ENCODE data around the gene ZNF784.

Gene ZNF784

GRCh38 chr19:55601084-55601483 lies 23.3 kb downstream of the ZNF784 start:
- Histone ChIP-seq H3K9me3 (ENCODE audit: control insufficient read depth, insufficient read depth, low read depth, low read length) (no peaks in the 10 kb centered on the region), H3K27ac (ENCODE audit: extremely low read depth, low read depth, low read length) (peak overlapping the region; percentile 66), H3K4me1 (ENCODE audit: control insufficient read depth, insufficient read depth, low read length) (peaks cover 3% of the 10 kb centered on the region; the same call in 1 of the 2 replicates), H3K36me3 (ENCODE audit: control insufficient read depth in 2 of 2, insufficient read depth in 1 of 2, low read length in 2 of 2) (peaks cover 10 to 13% of the 10 kb centered on the region in 2 experiments; a peak in 2 of 3 replicates), H3K4me3 (ENCODE audit: low read depth, low read length) (peak overlapping the region; percentile 97)
- ChIA-PET POLR2A (interaction anchor here (0.5 to 3.8 kb wide), 4 partner anchors 25 to 341 kb away, joined by 3 to 34 read pairs (median 10); partner anchors contain the start of genes KMT5C, ZNF628 and ZNF784), CTCF (interaction anchor here (0.9 to 2.9 kb wide), 2 partner anchors 97 to 134 kb away, joined by 3 to 8 read pairs; no protein-coding TSS in a partner anchor)
- no peak for TF ChIP-seq RBAK (tag by site-specific recombination; IDR thresholded peaks at IDR 0.05)
- TF ChIP-seq REPIN1 (tag by site-specific recombination; IDR thresholded peaks at IDR 0.05; ENCODE audit: low read depth): no peak
- TF ChIP-seq ZNF24 (tag by site-specific recombination; IDR thresholded peaks at IDR 0.05): no peak

- TF ChIP-seq KLF7 (tag by site-specific recombination; IDR thresholded peaks at IDR 0.05; ENCODE audit: borderline replicate concordance): no peak
- TF ChIP-seq ZNF335 (tag by site-specific recombination; conservative IDR thresholded peaks at IDR 0.05): peak; percentile 10; the same call in 1 of the 2 replicates
- no peak for TF ChIP-seq ZFP69B (tag by site-specific recombination; IDR thresholded peaks at IDR 0.05)
- no peak for TF ChIP-seq BCL11B (tag by site-specific recombination; IDR thresholded peaks at IDR 0.05; ENCODE audit: low read depth)
- no peak for TF ChIP-seq ZNF473 (tag by site-specific recombination; IDR thresholded peaks at IDR 0.05)
- no peak for TF ChIP-seq ZNF777 (tag by site-specific recombination; IDR thresholded peaks at IDR 0.05; ENCODE audit: borderline replicate concordance)
- TF ChIP-seq PRDM10 (tag by site-specific recombination; IDR thresholded peaks at IDR 0.05): peak; percentile 21; the same call in 1 of the 2 replicates
- TF ChIP-seq ZBTB10 (tag by site-specific recombination; IDR thresholded peaks at IDR 0.05): peak; percentile 76
- no peak for TF ChIP-seq ZSCAN30 (tag by site-specific recombination; IDR thresholded peaks at IDR 0.05)
- no peak for TF ChIP-seq EGR2 (tag by site-specific recombination; IDR thresholded peaks at IDR 0.05; ENCODE audit: low read depth)
- peak; percentile 38; the same call in 1 of the 2 replicates for TF ChIP-seq ZNF449 (tag by site-specific recombination; IDR thresholded peaks at IDR 0.05)
- no peak for TF ChIP-seq ZNF18 (tag by site-specific recombination; IDR thresholded peaks at IDR 0.05)
- no peak for TF ChIP-seq ZBTB17 (tag by site-specific recombination; IDR thresholded peaks at IDR 0.05)
- TF ChIP-seq SP2 (tag by site-specific recombination; IDR thresholded peaks at IDR 0.05): 0 out of 2 replicates have a peak, but pooled peaks have one; percentile 5
- TF ChIP-seq PATZ1 (tag by site-specific recombination; IDR thresholded peaks at IDR 0.05): peak; percentile 58
- Histone ChIP-seq H3K9me3 (ENCODE audit: control insufficient read depth, insufficient read depth, low read depth, low read length) (no peaks in the 10 kb centered on the region), H3K4me1 (ENCODE audit: control insufficient read depth, insufficient read depth, low read length) (peaks cover 3% of the 10 kb centered on the region; the same call in 1 of the 2 replicates), H3K36me3 (ENCODE audit: control insufficient read depth in 2 of 2, insufficient read depth in 1 of 2, low read length in 2 of 2) (peaks cover 10 to 17% of the 10 kb centered on the region in 2 experiments; a peak in 2 of 3 replicates), H3K27ac (ENCODE audit: extremely low read depth, low read depth, low read length) (peak overlapping the region; percentile 66), H3K4me3 (ENCODE audit: low read depth, low read length) (peak overlapping the region; percentile 97)
- CTCF ChIA-PET: interaction anchor here (2.9 kb wide), 1 partner anchor 133 kb away, joined by 8 read pairs; no protein-coding TSS in a partner anchor
- POLR2A ChIA-PET: interaction anchor here (0.5 to 4.4 kb wide), 10 partner anchors 14 to 341 kb away, joined by 3 to 71 read pairs (median 10); partner anchors contain the start of genes ISOC2, KMT5C, NAT14 and PPP6R1
Measured at GRCh38 chr19:55600662-55601028, 23.7 kb downstream of the ZNF784 start.
